B cell (primary cell): Measurements from ENCODE around the gene VEZT.

Source experiments
- CTCF ChIP-seq: fragments of 200-600 bp; IDR thresholded peaks from one replicate; pipeline ENCODE4 v1.8.0; 2022; ENCODE audit warnings: antibody characterized with exemption, mild to moderate bottlenecking
- EZH2 ChIP-seq: IDR thresholded peaks from 2 replicates; pipeline ENCODE4 v1.6.1; 2012; ENCODE audit warnings: borderline replicate concordance, low read depth, mild to moderate bottlenecking, moderate library complexity, low read length; ENCODE audit not compliant: insufficient read depth, poor library complexity, severe bottlenecking

GRCh38 chr12:95208678-95209077 is 8.9 kb upstream of the VEZT start:
- TF ChIP-seq CTCF, result no peak
- no peak for TF ChIP-seq EZH2
